ENCODE measurements around the gene OTX2.

OTX2 gene

GRCh38 chr14:56751471-56751870 is 58.8 kb downstream of the OTX2 start:
- Histone ChIP-seq H3K27ac (no peak overlapping the region), H3K4me1 (no peaks in the 10 kb centered on the region), H3K9ac (no peak overlapping the region), H3K27me3 (no peaks in the 10 kb centered on the region), H4K20me1 (no peaks in the 10 kb centered on the region), H3K4me3 (no peak overlapping the region), H3K9me3 (replicated peaks in 1 of 11) (no peaks in the 10 kb centered on the region), H3K4me2 (no peak overlapping the region), H3K36me3 (no peaks in the 10 kb centered on the region)
- no peak for TF ChIP-seq Cebpa-rat (IDR thresholded peaks at IDR 0.05)

Data from BLaER1 treated with 17β-estradiol and CSF1 and Interleukin-3, amounts not matched to agents 10 nM and 100 nM (cell line).